SJSA1 (cell line): ENCODE measurements around the gene SMYD5. TPM values are rescaled to one million over a fixed set of nuclear protein-coding genes. Genes with fewer than 3 reads are reported as not detected.
"Not testable (repeated sequence)": the region's sequence is repeated elsewhere in the genome, so short reads cannot be mapped to it uniquely, and the experiment has no call there.

ENCODE experiments used
- DNase-seq, 2 experiments: peaks; one replicate each; pipeline ENCODE4 v3.0.0-alpha.2; 2015 to 2020; ENCODE audit warnings: low spot score in 2 of 2, low read depth in 1 of 2
- H3K27ac ChIP-seq: fragments of 250-450 bp; sonication (Bioruptor Pico); 2 replicates; pipeline ENCODE4 v1.5.1; 2020; ENCODE audit warnings: mild to moderate bottlenecking, moderate library complexity
- H3K27me3 ChIP-seq: fragments of 250-450 bp; sonication (Bioruptor Pico); replicated peaks from 2 replicates; pipeline ENCODE4 v1.5.1; 2020; ENCODE audit warnings: mild to moderate bottlenecking, moderate library complexity
- H3K36me3 ChIP-seq: fragments of 250-450 bp; sonication (Bioruptor Pico); 2 replicates; pipeline ENCODE4 v1.5.1; 2020; ENCODE audit warnings: mild to moderate bottlenecking
- H3K4me1 ChIP-seq: fragments of 250-450 bp; sonication (Bioruptor Pico); replicated peaks from 2 replicates; pipeline ENCODE4 v1.6.1; 2021; ENCODE audit warnings: mild to moderate bottlenecking
- H3K4me3 ChIP-seq: fragments of 250-450 bp; sonication (Bioruptor Pico); 2 replicates; pipeline ENCODE4 v1.5.1; 2020; ENCODE audit warnings: mild to moderate bottlenecking
- H3K9me3 ChIP-seq: fragments of 250-450 bp; sonication (Bioruptor Pico); replicated peaks from 2 replicates; pipeline ENCODE4 v1.5.1; 2020; ENCODE audit warnings: mild to moderate bottlenecking
- total RNA-seq: library from RNA; depleted of rRNA; stranded (reverse); fragments of >200 nt; shearing (Covaris generic); gene quantifications from 2 replicates; pipeline ENCODE4 v1.2.3, GENCODE V29; 2014; rRNA removed

Gene SMYD5
- total RNA-seq: 20.7 and 24.3 TPM in 2 replicates

- H3K27me3 ChIP-seq: no peaks in the 10 kb centered on the region; the same call in 1 of the 2 replicates
- no peaks in the 10 kb centered on the region for H3K9me3 ChIP-seq
- H3K4me3 ChIP-seq: peak within 1 kb of the TSS; percentile 92
- peak; percentile 75 to 86 for DNase-seq
- H3K4me1 ChIP-seq: peaks cover 9% of the 10 kb centered on the region
- H3K36me3 ChIP-seq: peaks cover 5% of the 10 kb centered on the region
- peak within 1 kb of the TSS; percentile 72 for H3K27ac ChIP-seq
Observed at GRCh38 chr2:73214120-73215035, at the start of gene SMYD5. Gene SMYD5 (plus strand): TSS chr2:73214245. CDS start chr2:73214267, 22 bp downstream.

DNA sequence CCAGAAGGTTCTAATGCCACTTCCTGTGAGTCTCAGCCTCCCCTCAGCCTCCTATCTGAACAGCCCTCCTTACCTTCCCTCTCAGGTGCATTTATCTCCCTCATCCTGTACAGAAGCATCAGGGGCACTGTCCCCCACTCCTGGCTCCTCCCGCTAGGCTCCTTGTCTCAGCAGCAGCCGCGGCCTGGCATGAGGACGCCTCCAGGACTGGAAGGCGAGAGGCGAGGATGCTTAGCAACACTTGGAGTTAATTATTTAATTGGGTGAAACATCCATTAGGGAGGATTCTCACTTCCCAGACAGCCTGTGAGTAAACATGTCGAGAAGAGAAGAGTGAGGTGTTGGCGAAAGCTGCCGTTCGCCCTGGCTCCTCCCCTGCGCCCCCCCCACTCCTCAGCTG is 48.1 kb upstream of the SMYD5 start:
- H3K27ac ChIP-seq, H3K4me3 ChIP-seq, H3K27me3 ChIP-seq, H3K4me1 ChIP-seq, H3K9me3 ChIP-seq, H3K36me3 ChIP-seq: not testable (repeated sequence)
- peak in 1 of 2 experiments; percentile 38 for DNase-seq

DNA sequence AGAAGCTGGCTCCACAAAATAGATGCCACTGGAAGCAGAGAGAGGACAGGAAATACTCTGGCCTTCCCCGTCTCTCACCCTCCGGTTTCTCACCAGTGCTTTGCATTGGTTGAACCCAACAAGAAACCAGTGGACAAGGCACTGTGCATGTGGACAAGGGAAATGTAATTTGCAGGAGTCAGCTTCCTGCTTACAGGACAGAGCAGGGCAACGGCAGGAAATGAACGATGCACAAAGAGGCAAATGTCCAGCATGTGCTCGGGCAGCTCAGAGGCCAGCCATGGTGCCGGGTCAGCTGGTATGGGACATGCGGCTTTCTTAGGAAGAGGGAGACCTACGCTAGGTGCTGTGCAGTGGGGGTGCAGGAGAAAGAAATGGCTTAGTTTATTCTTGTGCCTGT is 47.2 kb upstream of the SMYD5 start:
- H3K9me3 ChIP-seq, H3K27ac ChIP-seq, DNase-seq, H3K4me3 ChIP-seq, H3K36me3 ChIP-seq, H3K4me1 ChIP-seq, H3K27me3 ChIP-seq: not testable (repeated sequence)

DNA sequence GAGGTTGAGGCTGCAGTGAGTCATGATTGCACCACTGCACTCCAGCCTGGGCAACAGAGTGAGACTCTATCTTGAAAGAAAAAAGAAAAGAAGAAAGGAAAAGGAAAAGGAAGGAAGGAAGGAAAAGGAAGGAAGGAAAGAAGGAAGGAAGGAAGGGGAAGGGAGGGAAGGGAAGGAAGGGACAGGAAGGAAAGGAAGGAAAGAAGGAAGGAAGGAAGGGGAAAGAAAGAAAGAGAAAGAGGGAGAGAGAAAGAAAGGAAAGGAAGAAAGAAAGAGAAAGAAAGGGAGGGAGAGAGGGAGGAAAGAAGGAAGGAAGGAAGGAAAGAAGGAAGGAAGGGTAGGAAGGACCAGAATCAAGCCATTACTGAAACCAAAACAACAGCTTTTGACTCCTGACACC is 45.7 kb upstream of the SMYD5 start:
- not testable (repeated sequence) for H3K4me3 ChIP-seq, H3K27ac ChIP-seq, H3K36me3 ChIP-seq, H3K27me3 ChIP-seq, H3K9me3 ChIP-seq, H3K4me1 ChIP-seq, DNase-seq

DNA sequence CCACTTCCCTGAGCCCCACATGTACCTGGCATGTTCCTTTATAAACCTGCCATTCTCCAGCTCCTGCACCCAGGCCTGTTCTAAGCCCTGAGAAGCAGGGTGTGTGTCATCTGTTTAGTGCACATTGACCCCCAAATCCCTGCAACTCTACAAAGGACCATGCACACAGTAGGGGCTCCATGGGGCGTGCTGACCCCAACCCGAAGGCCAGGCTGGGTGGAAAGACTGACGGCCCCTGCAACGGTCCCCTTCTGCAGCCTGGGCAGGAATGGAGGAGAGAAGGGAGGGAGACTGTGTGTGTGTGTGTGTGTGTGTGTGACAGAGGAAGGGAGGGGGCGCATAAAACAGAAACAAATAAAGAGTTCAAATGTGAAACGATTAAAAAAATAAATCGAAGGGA is 43.7 kb upstream of the SMYD5 start:
- not testable (repeated sequence) for H3K36me3 ChIP-seq, H3K4me1 ChIP-seq, H3K9me3 ChIP-seq, H3K27ac ChIP-seq, DNase-seq, H3K27me3 ChIP-seq, H3K4me3 ChIP-seq

GRCh38 chr2:73172963-73173362 is 41.1 kb upstream of the SMYD5 start:
- Histone ChIP-seq H3K27me3 (peaks cover 32% of the 10 kb centered on the region), H3K9me3 (no peaks in the 10 kb centered on the region), H3K36me3 (no peaks in the 10 kb centered on the region), H3K27ac (no peak overlapping the region), H3K4me3 (no peak overlapping the region), H3K4me1 (peaks cover 22% of the 10 kb centered on the region)
- no peak for DNase-seq

- Histone ChIP-seq H3K27ac (no peak overlapping the region), H3K9me3 (no peaks in the 10 kb centered on the region), H3K4me3 (no peak overlapping the region), H3K27me3 (peaks cover 33% of the 10 kb centered on the region), H3K36me3 (no peaks in the 10 kb centered on the region), H3K4me1 (peaks cover 22% of the 10 kb centered on the region)
- DNase-seq: no peak
Observed at GRCh38 chr2:73173781-73174180, 40.3 kb upstream of the SMYD5 start.

DNA sequence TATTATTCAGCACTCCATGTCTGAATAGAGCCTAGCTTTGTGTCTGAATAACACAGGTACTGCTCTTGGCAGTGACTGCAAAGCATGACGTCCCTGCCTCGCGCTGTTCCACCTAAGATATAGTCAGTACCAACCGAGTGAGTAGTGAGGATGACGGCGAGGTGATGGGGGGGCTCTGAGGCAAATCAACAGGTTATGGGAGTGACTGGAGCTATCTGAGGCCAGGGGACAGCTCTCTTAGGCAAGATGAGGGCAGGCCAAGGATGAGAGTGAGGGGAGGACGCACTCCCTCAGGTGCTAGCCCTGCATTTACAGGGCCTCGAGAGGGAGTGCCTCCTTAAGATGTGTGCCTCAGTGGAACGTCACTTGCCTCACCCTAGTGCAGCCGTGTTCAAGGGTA is 39.8 kb upstream of the SMYD5 start:
- H3K9me3 ChIP-seq: no peaks in the 10 kb centered on the region
- H3K4me1 ChIP-seq: peaks cover 22% of the 10 kb centered on the region
- H3K27ac ChIP-seq: no peak overlapping the region
- no peak overlapping the region for H3K4me3 ChIP-seq
- H3K36me3 ChIP-seq: no peaks in the 10 kb centered on the region
- H3K27me3 ChIP-seq: peaks cover 33% of the 10 kb centered on the region
- no peak for DNase-seq

DNA sequence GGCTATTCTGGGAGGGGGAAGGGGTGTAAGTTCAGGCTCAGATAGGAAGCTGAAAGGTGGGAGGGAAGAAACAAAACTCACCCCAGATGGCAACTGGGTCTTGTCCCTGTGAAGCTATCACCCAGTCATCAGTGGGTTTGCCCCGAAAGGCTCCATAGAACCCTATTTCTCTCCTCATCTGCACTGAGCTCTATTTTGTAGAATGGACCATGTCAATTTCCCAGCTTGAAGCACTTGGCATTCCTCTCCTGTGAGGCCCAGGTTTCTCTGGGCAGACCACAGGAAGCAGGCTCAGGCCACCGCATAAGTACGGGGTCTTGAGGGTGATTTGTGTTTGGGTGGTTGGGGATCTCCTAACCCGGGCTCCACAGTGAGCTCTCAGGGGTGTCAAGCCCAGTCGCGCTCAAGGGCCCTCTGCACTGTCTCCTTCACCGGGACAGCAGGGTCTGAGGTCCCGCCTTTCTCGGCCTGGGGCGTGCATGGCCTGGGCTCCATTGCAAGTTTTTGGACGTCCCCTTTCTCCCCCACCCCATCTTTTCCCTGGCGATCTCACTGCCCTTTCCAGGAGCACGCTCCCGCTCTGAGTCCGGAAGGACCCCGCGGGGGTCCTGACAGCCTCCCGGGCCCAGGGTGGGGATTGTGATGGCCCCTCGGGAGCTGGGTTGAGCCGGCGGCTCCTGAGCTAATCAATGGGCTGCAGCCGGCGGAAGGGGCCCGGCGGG is 38.9 kb upstream of the SMYD5 start:
- Histone ChIP-seq H3K36me3 (no peaks in the 10 kb centered on the region), H3K4me1 (peaks cover 22% of the 10 kb centered on the region), H3K9me3 (no peaks in the 10 kb centered on the region), H3K27me3 (peaks cover 38% of the 10 kb centered on the region), H3K27ac (no peak overlapping the region), H3K4me3 (no peak overlapping the region; the same call in 1 of the 2 replicates)
- DNase-seq: no peak

- no peaks in the 10 kb centered on the region for H3K36me3 ChIP-seq
- H3K27ac ChIP-seq: no peak overlapping the region
- H3K4me3 ChIP-seq: peak overlapping the region; percentile 7; the same call in 1 of the 2 replicates
- DNase-seq: peak in 1 of 2 experiments; percentile 63
- no peaks in the 10 kb centered on the region for H3K9me3 ChIP-seq
- peaks cover 22% of the 10 kb centered on the region for H3K4me1 ChIP-seq
- H3K27me3 ChIP-seq: peaks cover 45% of the 10 kb centered on the region
Observed at GRCh38 chr2:73175663-73176204, 38.3 kb upstream of the SMYD5 start.

- no peak overlapping the region; the same call in 1 of the 2 replicates for H3K4me3 ChIP-seq
- peaks cover 45% of the 10 kb centered on the region for H3K27me3 ChIP-seq
- H3K9me3 ChIP-seq: no peaks in the 10 kb centered on the region
- peaks cover 22% of the 10 kb centered on the region for H3K4me1 ChIP-seq
- no peak for DNase-seq
- H3K36me3 ChIP-seq: no peaks in the 10 kb centered on the region
- H3K27ac ChIP-seq: no peak overlapping the region
Observed at GRCh38 chr2:73176205-73176880, 37.7 kb upstream of the SMYD5 start.

DNA sequence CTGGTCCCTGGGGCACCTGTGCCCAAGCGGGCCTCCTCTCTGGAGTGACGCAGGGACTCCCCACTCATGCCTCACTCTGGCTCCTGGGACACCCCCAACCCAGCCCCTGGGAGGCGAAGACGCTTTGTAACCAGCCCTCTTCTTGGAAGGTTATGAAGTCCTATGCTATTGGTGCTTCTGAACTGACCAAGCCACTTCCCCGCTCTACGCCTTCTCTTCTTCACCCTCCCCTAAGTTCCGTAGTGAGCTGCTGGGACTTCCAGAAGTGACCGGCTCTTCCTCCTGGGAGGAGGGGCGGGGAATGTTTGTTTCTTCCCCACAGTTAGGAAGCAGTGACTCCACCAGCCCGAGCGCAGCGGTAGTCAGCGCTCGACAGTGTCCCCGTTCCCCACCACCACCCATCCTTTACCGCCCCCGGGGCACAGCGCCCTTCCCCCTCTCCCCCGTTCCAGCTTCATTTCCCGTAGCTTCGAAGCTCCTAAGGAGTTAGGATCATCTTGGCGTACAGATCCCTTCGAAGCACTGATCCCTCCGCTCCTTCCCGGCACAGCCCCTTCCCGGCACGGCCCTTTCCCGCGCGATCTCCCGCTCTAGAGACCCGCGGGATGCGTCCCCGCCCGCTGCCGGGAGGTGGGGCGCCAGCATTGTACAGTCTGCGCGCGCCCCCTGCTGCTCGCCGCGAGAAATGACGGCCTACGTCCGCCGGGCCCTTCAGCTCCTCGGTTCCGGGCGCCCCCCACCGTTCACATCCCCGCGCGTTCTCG is 37.0 kb upstream of the SMYD5 start:
- peak; percentile 81 to 91 for DNase-seq

More for the DNA sequence above, 37.0 kb upstream of the SMYD5 start:
- Histone ChIP-seq H3K27ac (no peak overlapping the region), H3K4me3 (peak overlapping the region; percentile 28), H3K27me3 (peaks cover 45% of the 10 kb centered on the region), H3K9me3 (no peaks in the 10 kb centered on the region), H3K4me1 (peaks cover 22% of the 10 kb centered on the region), H3K36me3 (no peaks in the 10 kb centered on the region)
